ENCODE results near the gene IGSF8.
"Not testable (repeated sequence)": the region's sequence is repeated elsewhere in the genome, so short reads cannot be mapped to it uniquely, and the experiment has no call there.

IGSF8 gene

GRCh38 chr1:160128636-160129035 is 30.2 kb upstream of the IGSF8 start:
- no peak for DNase-seq

- no peak for DNase-seq
Observed at GRCh38 chr1:160127865-160128523, 29.6 kb upstream of the IGSF8 start.

GRCh38 chr1:160127381-160127780 is 29.0 kb upstream of the IGSF8 start:
- DNase-seq, result no peak

GRCh38 chr1:160126342-160126741 is 27.9 kb upstream of the IGSF8 start:
- not testable (repeated sequence) for DNase-seq

- DNase-seq, result no peak
Observed at GRCh38 chr1:160125746-160126145, 27.3 kb upstream of the IGSF8 start.

GRCh38 chr1:160124705-160125478 is 26.5 kb upstream of the IGSF8 start:
- DNase-seq, result no peak

GRCh38 chr1:160123726-160124125 is 25.3 kb upstream of the IGSF8 start:
- no peak for DNase-seq

- DNase-seq, result no peak
Observed at GRCh38 chr1:160122978-160123495, 24.6 kb upstream of the IGSF8 start.

- no peak for DNase-seq
Observed at GRCh38 chr1:160121388-160121787, 23.0 kb upstream of the IGSF8 start.

- DNase-seq, result no peak
Observed at GRCh38 chr1:160120797-160121196, 22.4 kb upstream of the IGSF8 start.

- no peak for DNase-seq
Observed at GRCh38 chr1:160118928-160119327, 20.5 kb upstream of the IGSF8 start.

- no peak for DNase-seq
Observed at GRCh38 chr1:160117709-160118183, 19.3 kb upstream of the IGSF8 start.

GRCh38 chr1:160117300-160117699 is 18.9 kb upstream of the IGSF8 start:
- DNase-seq, result no peak

- DNase-seq, result no peak
Observed at GRCh38 chr1:160116283-160117147, 18.1 kb upstream of the IGSF8 start.

GRCh38 chr1:160115545-160116282 is 17.3 kb upstream of the IGSF8 start, which contains the start of gene ATP1A2:
ATP1A2 (plus strand) TSS chr1:160115759; CDS start chr1:160115862, 103 bp downstream.
- peak; percentile 38 for DNase-seq

- DNase-seq, result no peak
Observed at GRCh38 chr1:160114085-160114484, 15.7 kb upstream of the IGSF8 start.

GRCh38 chr1:160113407-160113806 is 15.0 kb upstream of the IGSF8 start:
- no peak for DNase-seq

GRCh38 chr1:160112357-160112756 is 13.9 kb upstream of the IGSF8 start:
- DNase-seq, result no peak

- not testable (repeated sequence) for DNase-seq
Observed at GRCh38 chr1:160111462-160111861, 13.0 kb upstream of the IGSF8 start.

GRCh38 chr1:160109686-160110085 is 11.3 kb upstream of the IGSF8 start:
- DNase-seq, result no peak

- DNase-seq, result no peak
Observed at GRCh38 chr1:160108888-160109662, 10.7 kb upstream of the IGSF8 start.
